Kidney epithelial cell (primary cell): ENCODE data around the gene DAZL. TPM values are rescaled to one million over a fixed set of nuclear protein-coding genes. Genes with fewer than 3 reads are reported as not detected.

Source experiments
- DNase-seq: peaks from one replicate; pipeline ENCODE4 v3.0.0-alpha.2; 2010; ENCODE audit warnings: low read depth
- H3K27me3 ChIP-seq: 2 replicates; pipeline ENCODE4 v1.6.0; 2011; ENCODE audit warnings: low read length; ENCODE audit not compliant: control insufficient read depth, insufficient read depth
- H3K36me3 ChIP-seq: 2 replicates; pipeline ENCODE4 v1.5.1; 2011; ENCODE audit warnings: low read length; ENCODE audit not compliant: control insufficient read depth, insufficient read depth
- H3K4me3 ChIP-seq: 2 replicates; pipeline ENCODE4 v1.5.1; 2011; ENCODE audit warnings: low read depth, mild to moderate bottlenecking, control low read depth, low read length
- total RNA-seq: library from RNA; depleted of rRNA; stranded (reverse); fragments of >200 nt; gene quantifications from 2 replicates; pipeline ENCODE4 v1.2.3, GENCODE V29; 2015
- TF ChIP-seq, protein P1 (sequence below): IDR thresholded peaks from 2 replicates; pipeline ENCODE4 v1.5.1; 2011; ENCODE audit warnings: mild to moderate bottlenecking, moderate library complexity, low read length, control low read depth, inconsistent platforms; ENCODE audit not compliant: insufficient read depth, poor library complexity, severe bottlenecking

Gene DAZL
- total RNA-seq, 1 donor from 2014 or later: not detected

DNA sequence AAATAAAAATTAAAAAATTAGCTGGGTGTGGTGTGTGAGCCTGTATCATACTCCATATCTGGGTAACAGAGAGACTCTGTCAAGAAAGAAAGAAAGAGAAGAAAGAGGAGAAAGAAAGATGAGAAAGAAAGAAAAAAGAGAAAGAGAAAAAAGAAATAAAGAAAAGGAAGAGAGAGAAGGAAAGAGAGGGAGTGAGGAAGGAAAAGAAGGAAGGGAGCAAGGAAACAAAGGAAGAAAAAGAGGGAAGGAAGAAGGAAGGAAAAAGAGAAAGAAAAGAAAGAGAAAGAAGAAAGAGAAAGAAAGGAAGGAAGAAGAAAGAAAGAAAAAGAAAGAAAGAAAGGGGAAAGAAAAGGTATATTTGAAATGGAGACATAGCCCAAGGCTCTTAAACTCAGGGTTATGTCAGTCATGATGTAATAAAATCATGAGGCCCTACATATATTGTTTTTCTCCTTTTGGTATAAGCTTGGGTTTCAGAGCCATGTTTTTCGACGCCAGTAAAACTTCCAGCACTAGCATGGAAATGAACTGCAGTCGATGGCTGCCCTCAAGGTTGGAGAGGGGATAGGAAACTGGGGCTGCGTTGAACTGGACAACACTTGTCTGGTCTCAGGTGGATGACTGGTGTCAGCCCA, 53.8 kb downstream of the DAZL start:
- H3K4me3 ChIP-seq: no peak overlapping the region
- no peaks in the 10 kb centered on the region for H3K27me3 ChIP-seq
- DNase-seq: no peak
- TF ChIP-seq, protein P1, sequence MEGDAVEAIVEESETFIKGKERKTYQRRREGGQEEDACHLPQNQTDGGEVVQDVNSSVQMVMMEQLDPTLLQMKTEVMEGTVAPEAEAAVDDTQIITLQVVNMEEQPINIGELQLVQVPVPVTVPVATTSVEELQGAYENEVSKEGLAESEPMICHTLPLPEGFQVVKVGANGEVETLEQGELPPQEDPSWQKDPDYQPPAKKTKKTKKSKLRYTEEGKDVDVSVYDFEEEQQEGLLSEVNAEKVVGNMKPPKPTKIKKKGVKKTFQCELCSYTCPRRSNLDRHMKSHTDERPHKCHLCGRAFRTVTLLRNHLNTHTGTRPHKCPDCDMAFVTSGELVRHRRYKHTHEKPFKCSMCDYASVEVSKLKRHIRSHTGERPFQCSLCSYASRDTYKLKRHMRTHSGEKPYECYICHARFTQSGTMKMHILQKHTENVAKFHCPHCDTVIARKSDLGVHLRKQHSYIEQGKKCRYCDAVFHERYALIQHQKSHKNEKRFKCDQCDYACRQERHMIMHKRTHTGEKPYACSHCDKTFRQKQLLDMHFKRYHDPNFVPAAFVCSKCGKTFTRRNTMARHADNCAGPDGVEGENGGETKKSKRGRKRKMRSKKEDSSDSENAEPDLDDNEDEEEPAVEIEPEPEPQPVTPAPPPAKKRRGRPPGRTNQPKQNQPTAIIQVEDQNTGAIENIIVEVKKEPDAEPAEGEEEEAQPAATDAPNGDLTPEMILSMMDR: no peak
- no peaks in the 10 kb centered on the region for H3K36me3 ChIP-seq

DNA sequence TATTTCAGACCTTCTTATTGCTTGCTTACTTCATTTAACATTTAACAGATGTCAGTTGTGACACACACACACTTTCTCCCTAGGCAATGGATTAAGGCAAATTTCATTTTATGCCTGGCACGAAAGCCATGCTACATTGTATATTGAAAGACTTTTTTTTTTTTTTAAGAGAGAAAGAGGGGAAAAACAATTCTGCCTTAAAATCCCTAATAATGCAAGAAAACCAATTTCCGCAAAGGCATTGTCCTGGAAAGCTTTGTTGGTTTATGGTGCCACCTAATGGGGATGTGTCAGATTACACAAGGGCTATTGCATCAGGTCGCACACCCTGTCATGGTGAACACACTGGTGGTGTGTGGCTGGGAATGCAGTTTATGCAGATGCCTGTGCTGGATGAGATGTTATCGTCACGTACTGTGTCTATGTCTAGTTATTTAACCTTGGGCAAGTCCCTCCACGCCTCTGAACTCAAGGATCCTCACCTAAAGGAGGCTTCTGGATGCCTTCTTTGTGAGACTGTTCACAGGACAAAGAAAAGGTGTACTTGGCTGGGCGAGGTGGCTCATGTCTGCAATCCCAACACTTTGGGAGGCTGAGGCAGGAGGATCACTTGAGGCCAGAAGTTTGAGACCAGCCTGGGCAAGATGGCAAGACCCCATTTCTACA, 54.4 kb downstream of the DAZL start:
- DNase-seq: peak; percentile 49
- TF ChIP-seq, protein P1: peak; percentile 75
- no peaks in the 10 kb centered on the region for H3K27me3 ChIP-seq
- no peak overlapping the region for H3K4me3 ChIP-seq
- H3K36me3 ChIP-seq: no peaks in the 10 kb centered on the region

DNA sequence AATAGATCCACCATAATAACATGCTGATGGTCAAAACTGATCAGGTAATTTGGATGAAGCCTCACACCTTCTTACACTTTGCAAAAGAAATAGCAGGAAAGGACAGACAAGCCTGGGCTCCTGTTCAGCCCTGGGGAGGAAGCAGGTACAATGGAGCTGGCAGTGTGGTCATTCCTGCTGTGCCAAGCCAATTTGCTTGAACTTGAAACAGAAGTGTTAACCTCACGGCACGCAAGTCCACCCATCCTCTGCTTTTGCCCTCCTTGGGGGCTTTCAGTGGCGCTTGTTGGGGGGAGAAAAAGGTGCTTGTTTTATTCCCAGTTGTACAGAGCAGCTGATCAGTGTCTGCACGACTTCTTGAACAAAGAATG, 54.9 kb downstream of the DAZL start:
- no peaks in the 10 kb centered on the region for H3K27me3 ChIP-seq
- no peak for DNase-seq
- TF ChIP-seq, protein P1: no peak
- H3K4me3 ChIP-seq: no peak overlapping the region
- no peaks in the 10 kb centered on the region for H3K36me3 ChIP-seq

DNA sequence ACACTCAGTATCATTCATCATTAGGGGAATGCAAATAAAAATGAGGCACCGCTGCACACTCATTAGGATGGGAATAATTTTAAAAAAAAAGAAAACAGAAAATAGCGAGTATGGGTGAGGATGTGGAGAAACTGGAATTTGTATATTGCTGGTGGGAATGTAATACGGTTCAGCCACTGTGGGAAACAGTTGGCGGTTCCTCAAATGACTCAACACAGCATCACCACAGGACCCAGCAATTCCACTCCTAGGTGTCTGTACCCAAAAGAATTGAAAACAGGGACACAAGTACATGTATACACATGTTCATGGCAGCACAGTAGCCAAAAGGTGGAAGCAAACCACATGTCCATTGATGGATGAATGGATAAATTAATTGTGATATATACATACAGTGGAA, 56.5 kb downstream of the DAZL start:
- Histone ChIP-seq H3K36me3 (no peaks in the 10 kb centered on the region), H3K4me3 (no peak overlapping the region), H3K27me3 (no peaks in the 10 kb centered on the region)
- TF ChIP-seq, protein P1: no peak
- DNase-seq: no peak

DNA sequence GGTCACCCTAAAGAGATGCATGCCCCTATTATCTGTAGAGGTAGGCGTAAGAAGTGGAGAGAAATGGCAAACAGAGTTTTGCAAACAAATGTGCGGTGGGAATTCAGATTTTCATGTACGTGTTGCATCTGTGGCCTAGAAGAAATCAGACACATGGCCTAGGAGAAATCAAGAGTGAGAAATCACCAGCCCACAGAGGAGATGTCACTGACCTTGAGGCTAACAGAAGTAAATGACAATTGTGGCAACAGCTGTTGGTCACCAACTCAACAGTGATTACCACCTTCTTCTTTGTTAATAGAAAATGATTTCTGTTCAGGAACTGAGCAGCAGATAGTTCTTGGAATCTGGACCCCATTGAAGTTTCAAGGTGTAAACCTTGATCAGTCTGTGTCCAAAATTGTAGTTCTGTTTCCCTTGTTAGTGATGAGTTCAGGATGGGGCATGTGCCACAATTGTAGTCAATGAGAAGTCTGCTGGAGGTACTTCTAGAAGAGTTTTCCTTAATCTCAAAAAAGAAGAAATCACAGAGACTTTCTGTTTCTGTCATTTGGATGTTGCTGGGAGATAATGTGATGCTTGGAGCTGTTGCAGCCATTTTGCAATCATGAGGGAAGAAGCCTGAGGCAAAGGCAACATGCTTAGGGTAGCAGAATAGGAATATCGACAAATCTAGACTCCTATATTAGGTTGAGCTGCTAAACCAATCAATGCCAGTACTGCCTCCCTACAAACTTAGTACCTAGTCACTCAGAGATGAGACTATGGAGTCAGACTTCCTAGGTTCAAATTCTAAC, 57.5 kb downstream of the DAZL start:
- Histone ChIP-seq H3K27me3 (no peaks in the 10 kb centered on the region), H3K36me3 (no peaks in the 10 kb centered on the region)
- TF ChIP-seq, protein P1: no peak

More for the DNA sequence above, 57.5 kb downstream of the DAZL start:
- DNase-seq: no peak
- no peak overlapping the region for H3K4me3 ChIP-seq
